HUDEP-2 (cell line): Measurements from ENCODE around the gene TMEM39B.

ENCODE experiments used
- DNase-seq, 76 experiments: peaks; one replicate each; lab custom pipeline; 2025; ENCODE audit not compliant: unreplicated experiment in 76 of 76; lab: John Stamatoyannopoulos, UW

TMEM39B gene

GRCh38 chr1:32150847-32151246 is 78.1 kb downstream of the TMEM39B start:
- DNase-seq, result no peak

- DNase-seq, result no peak
These were observed 78.6 kb downstream of the TMEM39B start for GRCh38 chr1:32151319-32151787.
